DMS 273 treated with DMSO at 0.1 percent for 48 hours (cell line): ENCODE measurements around the gene GBX2.

Source experiments
- DNase-seq: peaks from one replicate; lab custom pipeline; 2025; lab: John Stamatoyannopoulos, UW

The GBX2 gene

DNA sequence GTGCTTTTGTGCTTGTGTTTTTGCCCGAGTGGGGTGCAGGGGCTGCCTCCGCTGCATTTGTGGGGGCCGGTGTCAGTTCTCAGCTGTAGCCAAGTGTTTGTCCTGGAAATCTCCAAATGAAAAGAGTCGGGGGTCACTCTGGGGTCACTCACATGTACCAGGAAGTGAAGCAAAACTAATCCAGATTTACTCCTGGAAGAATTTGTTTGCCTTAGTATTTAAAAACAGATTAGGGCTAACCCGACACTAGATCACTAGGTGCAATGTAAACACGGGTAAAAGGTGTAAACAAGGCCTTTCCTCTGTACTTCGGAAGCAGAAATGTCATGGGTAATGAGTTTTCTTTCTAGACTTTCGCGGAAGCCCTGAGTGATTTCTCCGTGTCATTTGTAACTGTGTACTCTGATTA lies 50.3 kb downstream of the GBX2 start:
- no peak for DNase-seq

DNA sequence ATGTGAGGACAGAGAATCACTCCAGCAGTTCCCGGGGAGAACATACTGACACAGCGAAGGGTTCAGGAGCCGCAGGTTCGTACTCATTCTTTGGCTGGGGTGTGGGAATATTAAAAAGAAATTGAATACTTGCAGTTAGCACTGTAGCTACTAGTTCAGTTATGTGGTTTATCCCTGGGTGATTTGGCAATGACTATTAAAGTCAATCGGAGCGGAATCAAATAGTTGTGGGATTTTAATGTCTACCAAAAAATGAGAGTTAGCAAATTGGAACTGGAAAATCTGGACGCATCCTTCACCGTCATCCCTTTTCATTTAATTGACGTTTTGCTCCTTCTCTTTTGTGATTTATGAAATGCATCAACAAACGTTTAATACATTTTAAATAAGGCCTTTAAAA lies 50.8 kb downstream of the GBX2 start:
- DNase-seq: no peak
